Ureter (tissue), 1 donor: ENCODE measurements around the gene DGKE. TPM values are rescaled to one million over a fixed set of nuclear protein-coding genes. Genes with fewer than 3 reads are reported as not detected.

Source experiments
- DNase-seq: peaks from one replicate; pipeline ENCODE4 v3.0.0-alpha.2; 2020; ENCODE audit warnings: low spot score
- total RNA-seq: library from RNA; stranded (reverse); gene quantifications from one replicate; pipeline ENCODE4 v1.2.4, GENCODE V29; 2023
- donor health status: DM: yes; HTN: yes; CAD: no.

DGKE gene
- total RNA-seq, result 15.4 TPM

- peak; percentile 99 for DNase-seq
Observed at GRCh38 chr17:56833809-56834379, at the start of gene DGKE, which contains the start of gene C17orf67. Gene DGKE, plus strand, starts transcription at chr17:56834151. Its CDS starts 645 bp downstream, at chr17:56834796. Gene C17orf67, minus strand, starts transcription at chr17:56833920. Its CDS starts 18,110 bp downstream, at chr17:56815810.

GRCh38 chr17:56785405-56785804 lies 48.5 kb upstream of the DGKE start:
- no peak for DNase-seq

GRCh38 chr17:56785997-56786680 lies 47.8 kb upstream of the DGKE start:
- DNase-seq, result no peak

- DNase-seq, result peak; percentile 53
Observed at GRCh38 chr17:56786989-56787482, 46.9 kb upstream of the DGKE start.

- DNase-seq, result no peak
Observed at GRCh38 chr17:56792267-56792666, 41.7 kb upstream of the DGKE start.

- DNase-seq, result no peak
Observed at GRCh38 chr17:56793531-56793930, 40.4 kb upstream of the DGKE start.

- no peak for DNase-seq
Observed at GRCh38 chr17:56793957-56794356, 40.0 kb upstream of the DGKE start.

GRCh38 chr17:56795221-56795865 lies 38.6 kb upstream of the DGKE start:
- no peak for DNase-seq

GRCh38 chr17:56796536-56796935 lies 37.4 kb upstream of the DGKE start:
- DNase-seq, result no peak

GRCh38 chr17:56798916-56799315 lies 35.0 kb upstream of the DGKE start:
- DNase-seq, result no peak

GRCh38 chr17:56801459-56802178 lies 32.3 kb upstream of the DGKE start:
- no peak for DNase-seq

GRCh38 chr17:56803071-56803470 lies 30.9 kb upstream of the DGKE start:
- DNase-seq, result no peak

- DNase-seq, result no peak
Observed at GRCh38 chr17:56804454-56804853, 29.5 kb upstream of the DGKE start.

- DNase-seq, result no peak
Observed at GRCh38 chr17:56806949-56807348, 27.0 kb upstream of the DGKE start.

- DNase-seq, result no peak
Observed at GRCh38 chr17:56807723-56808122, 26.2 kb upstream of the DGKE start.

- DNase-seq, result no peak
Observed at GRCh38 chr17:56808503-56808902, 25.4 kb upstream of the DGKE start.

GRCh38 chr17:56809106-56809819 lies 24.7 kb upstream of the DGKE start:
- no peak for DNase-seq

GRCh38 chr17:56809820-56810179 lies 24.2 kb upstream of the DGKE start:
- DNase-seq, result no peak

- no peak for DNase-seq
Observed at GRCh38 chr17:56810343-56810742, 23.6 kb upstream of the DGKE start.

GRCh38 chr17:56810891-56811775 lies 22.8 kb upstream of the DGKE start:
- DNase-seq, result no peak
